Measurements from ENCODE around the gene TMLHE.
"Not testable (repeated sequence)": the region's sequence is repeated elsewhere in the genome, so short reads cannot be mapped to it uniquely, and the experiment has no call there.

- not testable (repeated sequence) for TF ChIP-seq CTCF, POLR2A (IDR thresholded peaks at IDR 0.05)
Measured at GRCh38 chrX:155635019-155635418, 22.3 kb upstream of the TMLHE start.
